Osteocyte (in vitro differentiated cells): ENCODE data around the gene CFAP77. TPM values are rescaled to one million over a fixed set of nuclear protein-coding genes. Genes with fewer than 3 reads are reported as not detected.

Experiments
- DNase-seq: peaks from one replicate; pipeline ENCODE4 v3.0.0; 2021; ENCODE audit warnings: mixed read lengths; ENCODE audit not compliant: unreplicated experiment; ENCODE audit errors: extremely low spot score
- H3K27ac Mint-ChIP-seq: one replicate; pipeline ENCODE4 v1.8.0; 2021; ENCODE audit warnings: mild to moderate bottlenecking, mixed read lengths; ENCODE audit not compliant: unreplicated experiment
- H3K27me3 Mint-ChIP-seq: one replicate; pipeline ENCODE4 v1.8.0; 2021; ENCODE audit warnings: mixed read lengths; ENCODE audit not compliant: unreplicated experiment
- H3K36me3 Mint-ChIP-seq: one replicate; pipeline ENCODE4 v1.8.0; 2021; ENCODE audit warnings: mixed read lengths; ENCODE audit not compliant: unreplicated experiment
- H3K4me1 Mint-ChIP-seq: one replicate; pipeline ENCODE4 v1.8.0; 2021; ENCODE audit warnings: mixed read lengths; ENCODE audit not compliant: unreplicated experiment
- H3K4me3 Mint-ChIP-seq: one replicate; pipeline ENCODE4 v1.8.0; 2021; ENCODE audit warnings: mild to moderate bottlenecking, moderate library complexity, mixed read lengths; ENCODE audit not compliant: unreplicated experiment
- H3K9me3 Mint-ChIP-seq: one replicate; pipeline ENCODE4 v1.8.0; 2021; ENCODE audit warnings: mixed read lengths; ENCODE audit not compliant: unreplicated experiment
- total RNA-seq: library from RNA; stranded (reverse); gene quantifications from 2 replicates; pipeline ENCODE4 v1.2.1, GENCODE V29; 2021
- TF ChIP-seq, protein P1 (sequence below): fragments of 200-600 bp; sonication (generic); IDR thresholded peaks from 2 replicates; pipeline ENCODE4 v1.5.0; 2021; ENCODE audit warnings: antibody characterized with exemption, mild to moderate bottlenecking, moderate library complexity

CFAP77 gene
- total RNA-seq, 1 donor from 2014 or later = 0.48 TPM

- no peak for DNase-seq
- peaks cover 25% of the 10 kb centered on the region for H3K27me3 Mint-ChIP-seq
- H3K27ac Mint-ChIP-seq = no peak overlapping the region
- H3K9me3 Mint-ChIP-seq = no peaks in the 10 kb centered on the region
- H3K36me3 Mint-ChIP-seq = no peaks in the 10 kb centered on the region
- H3K4me3 Mint-ChIP-seq = no peak overlapping the region
- no peaks in the 10 kb centered on the region for H3K4me1 Mint-ChIP-seq
- TF ChIP-seq, protein P1, sequence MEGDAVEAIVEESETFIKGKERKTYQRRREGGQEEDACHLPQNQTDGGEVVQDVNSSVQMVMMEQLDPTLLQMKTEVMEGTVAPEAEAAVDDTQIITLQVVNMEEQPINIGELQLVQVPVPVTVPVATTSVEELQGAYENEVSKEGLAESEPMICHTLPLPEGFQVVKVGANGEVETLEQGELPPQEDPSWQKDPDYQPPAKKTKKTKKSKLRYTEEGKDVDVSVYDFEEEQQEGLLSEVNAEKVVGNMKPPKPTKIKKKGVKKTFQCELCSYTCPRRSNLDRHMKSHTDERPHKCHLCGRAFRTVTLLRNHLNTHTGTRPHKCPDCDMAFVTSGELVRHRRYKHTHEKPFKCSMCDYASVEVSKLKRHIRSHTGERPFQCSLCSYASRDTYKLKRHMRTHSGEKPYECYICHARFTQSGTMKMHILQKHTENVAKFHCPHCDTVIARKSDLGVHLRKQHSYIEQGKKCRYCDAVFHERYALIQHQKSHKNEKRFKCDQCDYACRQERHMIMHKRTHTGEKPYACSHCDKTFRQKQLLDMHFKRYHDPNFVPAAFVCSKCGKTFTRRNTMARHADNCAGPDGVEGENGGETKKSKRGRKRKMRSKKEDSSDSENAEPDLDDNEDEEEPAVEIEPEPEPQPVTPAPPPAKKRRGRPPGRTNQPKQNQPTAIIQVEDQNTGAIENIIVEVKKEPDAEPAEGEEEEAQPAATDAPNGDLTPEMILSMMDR = no peak
Measured at GRCh38 chr9:132464547-132464946, 54.5 kb downstream of the CFAP77 start.

GRCh38 chr9:132465131-132465635, 55.2 kb downstream of the CFAP77 start:
- TF ChIP-seq, protein P1 = no peak
- H3K9me3 Mint-ChIP-seq = no peaks in the 10 kb centered on the region
- no peak overlapping the region for H3K4me3 Mint-ChIP-seq
- no peak overlapping the region for H3K27ac Mint-ChIP-seq
- H3K4me1 Mint-ChIP-seq = no peaks in the 10 kb centered on the region
- H3K27me3 Mint-ChIP-seq = peaks cover 25% of the 10 kb centered on the region
- H3K36me3 Mint-ChIP-seq = no peaks in the 10 kb centered on the region
- no peak for DNase-seq

- TF ChIP-seq, protein P1 = no peak
- Mint-ChIP-seq H3K27me3 (peaks cover 39% of the 10 kb centered on the region), H3K4me1 (no peaks in the 10 kb centered on the region), H3K36me3 (no peaks in the 10 kb centered on the region), H3K9me3 (no peaks in the 10 kb centered on the region), H3K27ac (no peak overlapping the region), H3K4me3 (no peak overlapping the region)
- no peak for DNase-seq
Measured at GRCh38 chr9:132472199-132472598, 62.2 kb downstream of the CFAP77 start.

- Mint-ChIP-seq H3K27me3 (peaks cover 36% of the 10 kb centered on the region), H3K4me1 (no peaks in the 10 kb centered on the region)
- DNase-seq = no peak
Measured at GRCh38 chr9:132472599-132472998, 62.6 kb downstream of the CFAP77 start.

DNA sequence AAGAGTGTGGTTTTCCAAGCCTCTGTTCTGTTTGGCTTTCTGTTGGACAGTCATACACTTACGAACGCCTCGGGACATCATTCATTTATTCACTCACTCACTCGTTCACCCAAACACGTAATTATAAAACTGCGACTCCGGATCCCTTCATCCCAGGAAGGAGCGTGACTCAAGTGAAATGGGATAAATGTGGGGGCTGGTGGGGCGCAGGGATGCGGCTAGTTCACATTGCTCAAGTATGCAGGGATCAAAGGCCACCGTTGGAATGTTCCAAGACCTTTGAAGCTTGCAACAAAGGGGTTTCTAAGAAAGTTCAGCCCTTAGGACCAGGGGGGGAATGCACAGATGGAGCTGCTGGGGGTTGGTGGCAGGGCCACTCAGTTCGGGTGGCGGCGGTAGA, 64.2 kb downstream of the CFAP77 start:
- Mint-ChIP-seq H3K36me3 (no peaks in the 10 kb centered on the region), H3K4me3 (no peak overlapping the region), H3K27me3 (peaks cover 33% of the 10 kb centered on the region), H3K27ac (no peak overlapping the region), H3K9me3 (no peaks in the 10 kb centered on the region), H3K4me1 (no peaks in the 10 kb centered on the region)
- TF ChIP-seq, protein P1 = no peak
- no peak for DNase-seq

More at GRCh38 chr9:132472599-132472998, 62.6 kb downstream of the CFAP77 start:
- Mint-ChIP-seq H3K36me3 (no peaks in the 10 kb centered on the region), H3K27ac (no peak overlapping the region), H3K9me3 (no peaks in the 10 kb centered on the region), H3K4me3 (no peak overlapping the region)
- TF ChIP-seq, protein P1 = no peak
